Mucosa of descending colon (tissue), 3 donors: Measurements from ENCODE around the gene PSME2. TPM values are rescaled to one million over a fixed set of nuclear protein-coding genes. Genes with fewer than 3 reads are reported as not detected.

ENCODE experiments used
- ATAC-seq: fragments of 200-7000 bp; cut with Tn5 transposase; one replicate; pipeline ENCODE4 v1.9.1; 2020; ENCODE audit warnings: mild to moderate bottlenecking, moderate library complexity
- DNase-seq, 3 donors: peaks; one replicate each; pipeline ENCODE4 v3.0.0-alpha.2; 2020
- H3K36me3 ChIP-seq: fragments of 200-600 bp; one replicate; pipeline ENCODE4 v1.8.0; 2021; ENCODE audit warnings: low read depth, mild to moderate bottlenecking
- H3K4me1 ChIP-seq: fragments of 200-600 bp; one replicate; pipeline ENCODE4 v1.8.0; 2021; ENCODE audit warnings: low read depth, mild to moderate bottlenecking
- H3K4me3 ChIP-seq: fragments of 200-600 bp; one replicate; pipeline ENCODE4 v1.8.0; 2021; ENCODE audit warnings: mild to moderate bottlenecking
- H3K9me3 ChIP-seq: fragments of 200-600 bp; one replicate; pipeline ENCODE4 v1.8.0; 2021; ENCODE audit warnings: mild to moderate bottlenecking
- intact Hi-C, 2 donors: fragments of 100-400 bp; cut with DNase I in 1 of 2; cut with micrococcal nuclease in 1 of 2; formaldehyde crosslinking; loops; one replicate each; pipeline versions ENCODE4 v1.11.0 to v1.11.1; 2022; cut with DNase I, micrococcal nuclease
- total RNA-seq, 3 donors: library from RNA; stranded (reverse); fragmentation: NEBNext Ultra II Directional in 2 of 3; extraction: Animal tissue kit (Norgen Biotek cat#: 25700) in 2 of 3; gene quantifications; one replicate each; pipeline versions ENCODE4 v1.2.1 to v1.2.4, GENCODE V29; 2021 to 2023
- TF ChIP-seq, protein P1 (sequence below): fragments of 200-600 bp; IDR thresholded peaks from one replicate; pipeline ENCODE4 v1.8.0; 2022; ENCODE audit warnings: antibody characterized with exemption, mild to moderate bottlenecking
- donor health status: DM: no; HTN: no; CAD: no; lungs with moderate emphysema.
- donor health status: DM: no; HTN: no; CAD: no.
- donor health status: DM: no; HTN: yes; CAD: no.

The PSME2 gene
- total RNA-seq, 3 donors from 2014 or later = 141 to 295 (median 191) TPM

DNA sequence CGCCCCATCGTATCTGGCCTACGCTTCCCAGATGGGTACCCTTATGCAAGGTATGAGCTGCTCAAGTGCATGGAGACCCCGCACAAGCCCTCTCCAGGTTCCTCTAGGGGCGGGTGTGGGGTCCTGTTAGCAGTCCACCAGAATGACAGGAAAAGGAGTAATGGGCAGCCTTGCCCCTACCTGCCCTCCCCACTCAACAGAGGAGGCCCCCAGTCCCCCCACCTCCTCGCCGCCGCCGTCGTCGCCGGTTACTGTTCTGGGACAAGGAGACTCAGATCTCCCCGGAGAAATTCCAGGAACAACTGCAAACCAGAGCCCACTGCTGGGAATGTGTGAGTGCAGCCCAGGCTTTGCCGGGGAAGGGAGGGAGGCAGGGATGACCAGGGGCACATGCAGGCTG lies 31.5 kb upstream of the PSME2 start:
- DNase-seq = no peak

GRCh38 chr14:24177041-24177825 lies 30.8 kb upstream of the PSME2 start:
- Histone ChIP-seq H3K4me1 (no peaks in the 10 kb centered on the region), H3K4me3 (no peak overlapping the region), H3K36me3 (no peaks in the 10 kb centered on the region), H3K9me3 (no peaks in the 10 kb centered on the region)
- ATAC-seq (no peak), DNase-seq (no peak)
- TF ChIP-seq, protein P1, sequence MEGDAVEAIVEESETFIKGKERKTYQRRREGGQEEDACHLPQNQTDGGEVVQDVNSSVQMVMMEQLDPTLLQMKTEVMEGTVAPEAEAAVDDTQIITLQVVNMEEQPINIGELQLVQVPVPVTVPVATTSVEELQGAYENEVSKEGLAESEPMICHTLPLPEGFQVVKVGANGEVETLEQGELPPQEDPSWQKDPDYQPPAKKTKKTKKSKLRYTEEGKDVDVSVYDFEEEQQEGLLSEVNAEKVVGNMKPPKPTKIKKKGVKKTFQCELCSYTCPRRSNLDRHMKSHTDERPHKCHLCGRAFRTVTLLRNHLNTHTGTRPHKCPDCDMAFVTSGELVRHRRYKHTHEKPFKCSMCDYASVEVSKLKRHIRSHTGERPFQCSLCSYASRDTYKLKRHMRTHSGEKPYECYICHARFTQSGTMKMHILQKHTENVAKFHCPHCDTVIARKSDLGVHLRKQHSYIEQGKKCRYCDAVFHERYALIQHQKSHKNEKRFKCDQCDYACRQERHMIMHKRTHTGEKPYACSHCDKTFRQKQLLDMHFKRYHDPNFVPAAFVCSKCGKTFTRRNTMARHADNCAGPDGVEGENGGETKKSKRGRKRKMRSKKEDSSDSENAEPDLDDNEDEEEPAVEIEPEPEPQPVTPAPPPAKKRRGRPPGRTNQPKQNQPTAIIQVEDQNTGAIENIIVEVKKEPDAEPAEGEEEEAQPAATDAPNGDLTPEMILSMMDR = no peak
- intact Hi-C loops = no loop called here

More for the DNA sequence above, 31.5 kb upstream of the PSME2 start:
- ATAC-seq = no peak
- intact Hi-C loops = no loop called here
- H3K4me1 ChIP-seq = no peaks in the 10 kb centered on the region
- H3K36me3 ChIP-seq = no peaks in the 10 kb centered on the region
- no peaks in the 10 kb centered on the region for H3K9me3 ChIP-seq
- TF ChIP-seq, protein P1 = no peak
- no peak overlapping the region for H3K4me3 ChIP-seq

DNA sequence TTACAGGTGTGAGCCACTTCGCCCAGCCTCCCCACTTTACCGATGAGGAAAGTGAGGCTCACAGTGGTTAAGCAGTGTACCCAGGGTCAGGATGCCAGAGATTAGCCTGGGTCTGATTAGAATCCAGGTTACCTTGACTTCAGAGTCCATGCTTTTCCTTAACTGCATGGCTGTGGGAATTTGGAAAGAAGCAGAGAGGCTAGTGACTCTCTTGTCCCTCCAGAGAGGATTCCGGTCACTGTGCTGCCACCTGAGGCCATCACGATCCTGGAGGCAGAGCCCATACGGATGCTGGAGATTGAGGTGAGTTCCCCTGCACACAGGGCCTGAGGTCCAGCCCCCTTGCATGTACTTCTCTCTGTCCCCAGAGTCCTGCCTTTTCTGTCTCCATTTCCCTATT lies 30.2 kb upstream of the PSME2 start:
- intact Hi-C loops = no loop called here
- no peaks in the 10 kb centered on the region for H3K36me3 ChIP-seq

DNA sequence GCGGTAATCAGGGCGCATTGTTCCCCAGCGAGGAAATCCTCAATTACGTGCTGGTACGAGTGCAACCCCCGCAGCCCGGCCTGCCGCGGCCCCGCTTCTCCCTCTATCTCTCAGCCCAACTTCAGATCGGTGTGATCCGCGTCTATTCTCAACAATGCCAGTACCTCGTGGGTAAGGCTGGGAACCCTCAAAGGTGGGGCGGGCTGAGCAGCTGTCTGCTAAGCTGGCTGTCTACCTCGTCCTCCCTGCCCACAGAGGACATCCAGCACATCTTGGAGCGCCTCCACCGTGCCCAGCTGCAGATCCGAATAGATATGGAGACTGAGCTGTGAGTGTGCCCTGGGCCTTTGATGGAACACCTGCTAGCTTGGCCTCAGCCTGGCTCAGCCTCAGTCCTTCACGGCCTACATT lies 26.5 kb upstream of the PSME2 start:
- intact Hi-C loops = no loop called here
- ATAC-seq (no peak), DNase-seq (no peak)
- Histone ChIP-seq H3K9me3 (no peaks in the 10 kb centered on the region), H3K36me3 (no peaks in the 10 kb centered on the region), H3K4me3 (no peak overlapping the region), H3K4me1 (no peaks in the 10 kb centered on the region)
- TF ChIP-seq, protein P1 = no peak

More for the DNA sequence above, 30.2 kb upstream of the PSME2 start:
- TF ChIP-seq, protein P1 = no peak
- Histone ChIP-seq H3K4me1 (no peaks in the 10 kb centered on the region), H3K4me3 (no peak overlapping the region), H3K9me3 (no peaks in the 10 kb centered on the region)
- no peak for ATAC-seq
- no peak for DNase-seq

DNA sequence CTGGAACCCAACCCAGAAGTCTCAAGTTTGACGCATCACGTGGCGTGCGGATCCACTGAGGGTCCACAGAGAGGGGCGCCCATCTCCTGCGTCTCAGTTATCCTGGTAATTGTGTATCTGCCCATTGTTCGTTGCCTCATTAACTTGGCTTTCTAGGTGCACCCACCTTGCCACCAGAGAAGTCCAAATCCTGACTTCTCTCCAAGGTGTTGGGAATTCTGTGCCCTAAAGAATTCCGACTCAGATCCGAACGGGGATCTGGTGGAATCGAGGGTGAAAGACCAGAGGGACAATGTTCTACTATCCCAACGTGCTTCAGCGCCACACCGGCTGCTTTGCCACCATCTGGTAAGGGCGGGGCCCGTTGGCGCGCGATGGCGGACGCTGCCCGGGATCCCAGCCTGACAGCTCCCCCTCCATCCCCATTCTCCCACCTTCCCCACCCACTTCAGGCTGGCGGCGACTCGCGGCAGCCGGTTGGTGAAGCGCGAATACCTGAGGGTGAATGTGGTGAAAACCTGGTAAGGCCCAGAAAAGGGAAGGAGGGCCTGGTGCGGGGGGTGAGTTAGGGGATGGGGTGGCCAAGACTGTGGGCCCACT lies 26.0 kb upstream of the PSME2 start:
- H3K9me3 ChIP-seq = no peaks in the 10 kb centered on the region
- H3K36me3 ChIP-seq = no peaks in the 10 kb centered on the region
- TF ChIP-seq, protein P1 = no peak
- intact Hi-C loops = no loop called here
- H3K4me3 ChIP-seq = no peak overlapping the region
- H3K4me1 ChIP-seq = no peaks in the 10 kb centered on the region
- ATAC-seq (no peak), DNase-seq (no peak)
